ENCODE data around the gene TMEM221.

The TMEM221 gene

DNA sequence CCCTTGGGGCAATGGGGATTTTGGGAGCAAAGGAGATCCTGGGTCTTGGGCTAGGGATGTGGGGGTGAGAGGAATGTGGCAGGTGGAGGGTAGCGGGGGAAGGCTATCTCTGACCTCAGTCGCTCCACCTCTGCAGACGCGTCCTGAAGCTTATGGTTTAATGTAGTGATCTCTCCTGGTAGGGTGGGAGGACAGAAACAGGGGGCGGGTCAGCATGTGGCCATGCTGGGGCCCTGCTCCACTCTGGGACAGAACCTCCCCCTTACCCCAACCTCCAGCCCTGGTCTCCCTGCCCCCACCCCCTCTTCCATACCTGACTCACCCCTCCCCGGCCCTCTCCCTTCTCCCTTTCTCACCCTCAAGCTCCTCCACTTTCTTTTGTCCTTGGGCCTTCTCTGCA lies 44.5 kb downstream of the TMEM221 start:
- no peak for DNase-seq

DNA sequence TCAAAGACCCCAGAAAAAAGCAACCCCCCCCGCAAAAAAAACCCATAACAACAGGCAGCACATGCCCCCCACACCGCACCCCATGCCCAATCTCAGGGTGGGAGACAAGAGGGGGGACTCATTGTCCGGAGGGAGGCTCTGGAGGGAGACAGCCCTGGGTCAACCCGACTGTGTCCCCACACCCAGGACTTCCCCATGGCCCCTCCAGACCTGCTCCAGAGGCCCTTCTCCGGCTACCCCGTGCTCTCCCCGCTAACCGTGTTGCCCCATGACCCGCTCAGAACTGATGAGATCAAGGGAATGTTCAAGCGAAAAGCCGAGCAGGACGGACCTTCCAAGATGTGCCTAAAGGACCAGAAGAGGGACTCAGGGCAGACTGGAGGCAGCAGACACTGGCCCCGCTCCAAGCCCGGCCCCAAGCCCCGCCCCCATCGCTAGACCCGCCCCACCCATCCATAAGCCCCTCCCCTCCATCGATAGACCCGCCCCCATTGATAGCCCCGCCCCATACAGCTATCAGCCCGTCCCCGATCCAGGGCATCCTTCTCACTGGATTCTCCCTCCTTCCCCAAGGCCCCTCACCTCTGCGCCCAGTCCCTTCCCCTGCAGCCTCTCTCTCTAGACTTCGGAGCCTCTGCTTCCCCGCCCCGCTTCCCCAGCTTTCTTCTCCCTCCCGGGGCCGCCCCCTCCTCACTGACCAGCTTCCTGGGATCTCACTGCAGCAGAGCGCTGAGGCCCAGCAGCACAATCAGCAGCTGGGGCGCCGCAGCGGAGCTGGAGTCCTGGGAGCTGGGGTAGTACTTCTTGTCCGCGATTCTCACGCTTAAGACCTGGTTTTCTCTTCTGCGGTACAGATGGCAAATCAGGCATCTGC lies 45.2 kb downstream of the TMEM221 start:
- peak; percentile 84 for DNase-seq

DNA sequence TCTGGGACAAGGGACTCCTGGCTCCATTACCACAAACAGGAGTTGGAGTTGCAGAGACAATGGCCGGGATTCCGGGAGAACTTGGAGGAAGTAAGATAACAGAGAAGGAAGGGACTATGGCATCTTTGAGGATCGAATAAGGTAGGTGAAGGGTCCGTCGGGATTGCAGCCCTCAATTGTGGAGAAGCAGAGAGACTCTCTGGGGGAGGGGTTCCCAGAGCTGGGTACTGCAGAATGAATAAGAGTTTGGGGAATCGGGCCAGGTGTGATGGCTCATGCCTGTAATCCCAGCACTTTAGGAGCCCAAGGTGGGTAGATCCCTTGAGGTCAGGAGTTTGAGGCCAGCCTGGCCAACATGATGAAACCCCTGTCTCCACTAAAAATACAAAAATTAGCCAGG lies 46.8 kb downstream of the TMEM221 start:
- no peak for DNase-seq

DNA sequence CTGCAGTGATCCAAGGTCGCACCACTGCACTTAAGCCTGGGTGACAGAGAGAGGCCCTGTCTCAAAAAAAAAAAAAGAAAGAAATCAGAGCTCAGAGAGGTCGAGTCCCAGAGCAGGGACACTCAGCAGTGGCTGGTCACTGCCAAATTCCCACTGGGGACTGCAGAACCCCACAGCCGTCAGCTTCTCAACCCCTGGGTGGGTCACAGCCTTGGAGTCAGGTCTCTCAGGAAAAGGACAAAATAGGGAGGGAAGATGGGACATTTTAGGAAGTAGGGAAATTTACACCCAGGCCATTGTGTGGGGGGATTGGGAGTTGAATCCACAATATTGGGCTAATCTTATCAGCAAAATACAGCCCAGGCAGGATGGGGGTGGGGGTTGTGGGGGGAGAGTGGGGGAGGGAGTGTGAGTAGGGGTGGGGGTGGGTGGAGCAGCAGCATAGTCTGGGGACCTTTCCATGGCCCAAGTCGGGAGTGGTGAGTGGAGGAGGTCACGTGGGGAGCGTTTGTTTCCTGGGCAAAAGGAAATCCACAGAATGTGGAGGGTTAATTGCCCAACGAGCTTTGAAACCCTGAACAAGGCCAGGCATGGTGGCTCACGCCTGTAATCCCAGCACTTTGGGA lies 49.5 kb downstream of the TMEM221 start:
- no peak for DNase-seq

DNA sequence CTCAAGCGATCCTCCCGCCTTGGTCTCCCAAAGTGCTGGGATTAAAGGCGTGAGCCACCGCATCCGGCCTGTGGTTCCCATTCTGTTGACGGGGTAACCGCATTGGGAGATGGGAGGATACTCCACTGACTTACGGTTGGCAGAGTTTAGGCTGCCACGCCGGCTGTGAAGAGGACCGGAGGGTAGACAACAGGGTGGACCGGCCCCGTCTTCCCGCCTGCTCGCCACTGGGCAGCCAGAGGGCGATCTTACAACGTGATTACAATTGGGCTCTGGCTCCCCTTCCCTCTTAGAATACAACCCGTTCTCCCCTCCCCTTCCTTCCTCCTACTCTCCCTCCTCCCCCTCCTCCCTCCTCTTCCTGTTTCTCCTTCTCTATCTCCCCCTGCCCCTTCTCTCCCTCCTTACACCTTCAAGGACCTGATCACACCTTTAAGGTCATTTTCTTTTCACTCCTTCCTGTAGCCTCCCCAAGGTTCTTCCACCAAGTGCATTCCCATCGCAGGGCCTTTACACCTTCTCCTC lies 53.5 kb downstream of the TMEM221 start:
- peak; percentile 71 for DNase-seq

DNA sequence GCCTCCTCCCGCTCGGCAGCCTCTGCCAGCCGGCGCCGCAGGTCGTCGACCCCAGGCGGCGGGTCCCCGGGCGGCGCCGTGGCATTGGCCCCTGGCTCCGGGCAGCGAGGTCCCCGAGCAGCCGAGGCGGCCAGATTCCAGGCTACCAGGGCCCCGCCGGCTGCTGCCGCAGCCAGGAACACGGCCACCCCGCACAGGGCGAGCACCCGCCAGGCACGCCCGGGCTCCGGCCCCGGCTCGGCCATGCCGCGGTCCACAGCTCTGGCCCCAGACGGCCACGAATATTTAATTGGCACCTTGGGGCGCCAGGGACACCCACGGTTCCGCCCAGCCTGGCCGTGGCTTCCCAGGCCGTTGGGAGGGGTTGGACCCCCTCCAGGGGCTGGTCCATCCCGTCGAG lies 54.6 kb downstream of the TMEM221 start, which contains the start of gene CCDC194:
TSS of gene CCDC194 (minus strand) at position 283 of the 400 bp plus-strand sequence. CDS start at position 245, 38 bp downstream.
- DNase-seq, result no peak

DNA sequence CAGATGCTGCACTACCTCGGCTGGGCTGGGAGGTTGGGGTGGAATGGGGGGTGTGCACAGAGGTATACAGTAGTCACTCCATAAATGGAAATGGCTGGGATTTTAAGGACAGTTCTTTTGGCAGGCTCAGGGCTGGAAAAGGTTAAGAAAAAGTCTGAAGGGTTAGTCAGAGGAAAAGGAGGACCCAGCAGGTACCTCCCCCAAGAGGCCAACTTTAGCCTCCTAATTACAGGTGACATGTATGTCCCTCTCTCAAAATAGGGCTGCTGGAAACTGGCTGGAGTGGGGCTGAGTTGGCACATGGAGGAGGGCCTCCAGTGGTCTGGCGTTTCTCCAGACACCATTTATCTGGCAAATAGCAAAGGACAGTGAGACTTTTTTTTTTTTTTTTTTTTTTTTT lies 55.5 kb downstream of the TMEM221 start:
- no peak for DNase-seq

DNA sequence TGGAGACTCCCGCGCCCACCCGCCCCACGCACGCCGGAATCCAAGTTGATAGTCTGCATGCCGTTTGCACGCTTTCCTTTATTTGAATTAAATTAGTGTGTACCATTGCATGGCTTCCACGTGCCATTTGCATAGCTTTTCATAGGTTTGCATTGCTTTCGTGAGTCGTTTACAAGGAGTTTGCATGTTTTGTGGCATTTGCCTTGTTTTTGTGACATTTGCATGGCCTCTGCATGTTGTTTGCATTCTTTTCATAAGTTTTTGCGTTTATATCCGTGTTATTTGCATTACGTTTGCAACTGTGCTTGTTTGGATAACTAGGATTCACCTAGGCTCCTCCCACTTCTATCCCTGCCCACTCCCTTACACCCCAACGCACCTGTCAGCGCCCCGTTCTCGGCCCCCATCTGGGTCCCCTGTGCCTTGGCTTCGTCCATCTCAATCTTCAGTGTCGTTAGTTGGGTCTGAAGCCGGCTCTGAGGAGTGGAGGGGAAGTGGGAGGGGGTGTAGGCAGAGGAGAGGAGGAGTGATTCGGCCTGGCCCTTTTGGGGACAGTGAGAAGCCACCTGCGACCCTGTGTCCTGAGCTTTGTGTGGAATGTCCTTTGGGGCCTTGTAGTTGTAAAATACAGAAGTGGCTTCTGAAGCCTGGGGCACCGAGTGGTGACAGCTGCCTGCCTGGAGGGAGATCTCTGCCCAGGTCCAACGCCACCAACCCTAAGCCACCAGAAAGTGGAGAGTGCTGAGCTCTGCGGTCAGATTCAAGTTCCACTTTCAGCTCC lies 56.9 kb downstream of the TMEM221 start:
- peak; percentile 54 for DNase-seq

DNA sequence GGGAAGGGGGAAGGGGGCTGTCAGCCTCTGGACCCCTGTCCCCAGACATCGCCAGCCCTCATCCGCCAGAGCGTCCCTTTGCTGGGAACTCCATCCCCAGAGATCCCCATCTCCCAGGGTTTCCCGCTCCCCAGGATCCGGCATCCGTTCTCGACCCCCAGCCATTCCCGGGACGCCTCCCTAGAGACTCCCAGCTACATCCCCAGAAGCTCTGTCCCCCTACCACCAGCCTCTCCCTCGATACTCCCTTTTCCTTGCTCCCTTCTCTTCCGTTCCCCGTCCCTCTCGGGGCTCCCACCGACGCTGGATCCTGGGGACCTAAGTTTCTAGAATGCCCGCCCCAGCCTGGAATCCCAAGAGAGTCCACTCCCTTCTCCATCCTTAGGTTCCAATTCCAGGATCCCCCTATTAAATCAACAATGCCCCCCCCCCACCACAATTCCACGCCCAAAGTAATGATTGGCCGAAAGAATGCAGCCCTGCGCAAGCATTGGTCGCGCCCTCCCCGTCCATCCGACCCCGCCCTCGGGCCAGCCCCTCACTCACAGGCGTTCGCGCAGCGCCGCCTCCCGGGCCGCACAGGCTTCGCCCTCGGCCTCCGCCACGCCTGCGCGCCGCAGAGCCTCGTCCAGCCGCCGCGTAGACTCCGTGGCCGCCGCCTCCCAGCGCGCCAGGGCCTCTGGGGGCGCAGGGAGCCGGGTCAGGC lies 57.6 kb downstream of the TMEM221 start:
- DNase-seq, result peak; percentile 96

DNA sequence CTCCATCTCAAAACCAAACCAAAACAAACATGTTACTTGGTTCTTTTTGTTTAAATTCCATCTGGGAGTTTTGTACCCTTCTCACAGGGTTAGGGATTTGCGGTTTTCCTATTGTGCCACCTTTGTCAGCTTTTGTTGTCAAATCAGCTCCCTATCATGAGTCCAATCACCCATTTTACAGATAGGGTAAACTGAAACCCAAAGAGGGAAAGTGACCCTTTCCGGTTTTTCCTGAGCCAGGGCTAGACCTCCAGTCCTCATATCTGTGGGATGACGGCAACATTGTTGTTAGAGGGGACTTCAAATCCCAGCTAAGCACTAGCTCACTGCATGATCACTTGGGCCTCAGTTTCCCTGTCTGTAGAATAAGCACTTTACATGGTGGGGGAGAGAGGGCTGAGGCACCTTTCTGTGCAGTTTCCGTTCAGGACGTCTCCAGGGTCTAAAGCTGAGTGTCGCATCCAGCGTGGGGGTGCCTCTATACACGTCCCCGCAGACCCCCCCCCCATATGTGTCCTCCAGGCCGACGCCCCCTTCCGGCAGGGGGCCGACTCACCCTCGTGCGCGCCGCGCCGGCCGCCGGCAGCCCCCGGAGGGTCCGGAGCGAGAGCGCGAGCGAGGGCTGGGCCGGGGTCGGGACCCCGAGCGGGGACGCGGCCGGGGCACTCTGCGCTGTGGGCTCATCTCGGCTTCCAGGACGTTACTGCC lies 58.4 kb downstream of the TMEM221 start:
- no peak for DNase-seq

DNA sequence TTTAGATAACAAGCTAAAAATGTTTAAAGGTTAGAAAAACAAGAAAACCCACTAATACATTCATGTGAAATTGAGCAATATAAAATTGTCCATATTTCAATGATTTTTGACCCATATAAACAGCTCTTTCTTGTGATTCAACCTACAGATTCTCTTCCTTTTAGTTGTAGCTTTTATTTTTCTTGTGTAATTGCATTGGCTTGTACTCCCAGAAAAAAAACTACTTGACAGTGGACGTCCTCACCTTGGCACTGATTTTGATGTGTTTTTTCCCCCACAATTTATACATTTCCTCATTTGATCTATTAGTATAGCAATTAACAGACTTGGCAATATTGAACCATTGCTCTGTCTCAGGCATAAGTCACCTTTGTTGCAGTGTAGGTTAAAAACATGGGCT lies 59.2 kb downstream of the TMEM221 start:
- no peak for DNase-seq

DNA sequence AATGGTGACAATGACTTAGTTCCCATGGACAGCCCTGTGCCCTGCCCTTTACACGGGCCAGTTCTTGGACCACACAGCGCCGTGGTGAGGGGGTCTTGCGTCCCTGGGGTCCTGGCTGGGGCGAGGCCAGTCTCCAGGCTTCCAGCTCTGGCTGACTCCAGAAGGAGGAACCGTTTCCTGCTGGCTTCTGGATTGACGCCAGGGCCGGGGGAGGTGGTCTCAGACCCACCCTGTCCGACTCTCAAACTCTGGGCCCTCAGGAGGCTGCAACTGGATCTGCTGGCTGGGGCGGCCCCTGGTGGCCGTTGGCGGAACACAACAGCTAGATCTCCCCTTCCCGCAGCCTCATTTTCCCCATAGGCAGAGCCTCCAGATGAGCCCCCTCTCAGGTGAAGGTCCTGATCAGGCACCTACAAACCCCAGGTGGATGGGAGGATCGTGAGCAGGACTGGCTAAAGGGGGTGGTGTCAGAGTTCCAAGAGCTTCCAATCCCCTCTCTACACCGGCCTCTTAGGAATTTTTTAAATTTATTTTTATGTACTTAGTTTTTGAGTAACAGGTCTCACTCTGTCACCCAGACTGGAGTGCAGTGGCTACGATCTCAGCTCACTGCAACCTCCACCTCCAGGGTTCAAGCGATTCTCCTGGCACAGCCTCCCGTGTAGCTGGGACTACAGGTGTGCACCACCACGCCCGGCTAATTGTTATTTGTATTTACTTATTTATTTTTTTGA lies 62.4 kb downstream of the TMEM221 start:
- peak; percentile 82 for DNase-seq
